Peyer's patch (tissue), 4 donors: ENCODE measurements around the gene TMEM9B. TPM values are rescaled to one million over a fixed set of nuclear protein-coding genes. Genes with fewer than 3 reads are reported as not detected.

Experiments
- DNase-seq, 3 donors: peaks; one replicate each; pipeline ENCODE4 v3.0.0-alpha.2; 2017 to 2019
- H3K27ac ChIP-seq, 4 donors: fragments of 200-600 bp; sonication (generic); one replicate each; pipeline ENCODE4 v1.5.1; 2016 to 2019
- H3K27me3 ChIP-seq, 2 donors: fragments of 200-600 bp; sonication (generic); one replicate each; pipeline ENCODE4 v1.5.1; 2019
- H3K36me3 ChIP-seq, 3 donors: fragments of 200-600 bp; sonication (generic); one replicate each; pipeline ENCODE4 v1.5.1; 2016 to 2019
- H3K4me1 ChIP-seq, 4 donors: fragments of 200-600 bp; sonication (generic); one replicate each; pipeline ENCODE4 v1.5.1; 2016 to 2019
- H3K4me3 ChIP-seq, 4 donors: fragments of 200-600 bp; sonication (generic); 1 replicate in 3 of 4; 2 replicates in 1 of 4; pipeline ENCODE4 v1.5.1; 2016 to 2019; ENCODE audit warnings: mild to moderate bottlenecking in 1 of 4
- H3K9me3 ChIP-seq, 4 donors: fragments of 200-600 bp; sonication (generic); one replicate each; pipeline ENCODE4 v1.5.1; 2016 to 2019; ENCODE audit warnings: mild to moderate bottlenecking in 1 of 4
- CTCF ChIP-seq, 6 experiments: fragments of 450-650 bp in 4 of 6; fragments of 200-600 bp in 2 of 6; sonication (generic) in 1 of 6; IDR thresholded peaks; one replicate each; pipeline ENCODE4 v1.5.1; 2017 to 2019; ENCODE audit warnings: antibody characterized with exemption in 6 of 6, mild to moderate bottlenecking in 3 of 6, moderate library complexity in 1 of 6
- POLR2A ChIP-seq, 2 donors: fragments of 450-650 bp; IDR thresholded peaks; one replicate each; pipeline ENCODE4 v1.5.1; 2017; ENCODE audit warnings: antibody characterized with exemption in 2 of 2, mild to moderate bottlenecking in 2 of 2, moderate library complexity in 2 of 2
- total RNA-seq, 4 donors: library from RNA; depleted of rRNA; stranded (reverse); fragments of >200 nt; gene quantifications; one replicate each; pipeline ENCODE4 v1.1.0, GENCODE V29; 2016

Gene TMEM9B
- total RNA-seq, 4 donors from 2014 or later: 23.1 to 84.2 (median 53.6) TPM

- H3K4me3 ChIP-seq: peak within 1 kb of the TSS; percentile 56 to 96 (median 78)
- peak; percentile 78 to 95 (median 94) for DNase-seq
- peaks cover 0 to 30% (median 0%) of the 10 kb centered on the region in 4 donors for H3K4me1 ChIP-seq
- H3K27me3 ChIP-seq: no peaks in the 10 kb centered on the region
- no peaks in the 10 kb centered on the region for H3K9me3 ChIP-seq
- H3K27ac ChIP-seq: peak within 1 kb of the TSS; percentile 76 to 94 (median 86)
- no peak for TF ChIP-seq CTCF (IDR thresholded peaks at IDR 0.05)
- TF ChIP-seq POLR2A (IDR thresholded peaks at IDR 0.05): peak in 1 of 2 donors; percentile 29
- peaks cover 0 to 3% (median 0%) of the 10 kb centered on the region in 3 donors for H3K36me3 ChIP-seq
Observed at GRCh38 chr11:8911029-8911823, 53.0 kb downstream of the TMEM9B start, which contains the start of gene AKIP1. Gene AKIP1, plus strand, starts transcription at chr11:8911189. Its CDS starts 261 bp downstream, at chr11:8911450.

- H3K4me3 ChIP-seq: peak overlapping the region; percentile 56 to 96 (median 78)
- no peaks in the 10 kb centered on the region for H3K36me3 ChIP-seq
- H3K27me3 ChIP-seq: no peaks in the 10 kb centered on the region
- DNase-seq: no peak
- H3K27ac ChIP-seq: peak overlapping the region; percentile 76 to 94 (median 86)
- H3K9me3 ChIP-seq: no peaks in the 10 kb centered on the region
- TF ChIP-seq POLR2A (IDR thresholded peaks at IDR 0.05): no peak
- TF ChIP-seq CTCF (IDR thresholded peaks at IDR 0.05): no peak
- H3K4me1 ChIP-seq: peaks cover 0 to 30% (median 0%) of the 10 kb centered on the region in 4 donors
Observed at GRCh38 chr11:8910649-8911026, 53.6 kb downstream of the TMEM9B start.

GRCh38 chr11:8908099-8908498 is 56.1 kb downstream of the TMEM9B start:
- Histone ChIP-seq H3K27ac (no peak overlapping the region), H3K9me3 (peaks cover 0 to 3% (median 0%) of the 10 kb centered on the region in 4 donors), H3K36me3 (no peaks in the 10 kb centered on the region), H3K4me1 (peaks cover 0 to 13% (median 0%) of the 10 kb centered on the region in 4 donors), H3K27me3 (no peaks in the 10 kb centered on the region), H3K4me3 (no peak overlapping the region)
- no peak for DNase-seq
- TF ChIP-seq POLR2A (IDR thresholded peaks at IDR 0.05) (no peak), CTCF (IDR thresholded peaks at IDR 0.05) (no peak)

GRCh38 chr11:8907116-8907515 is 57.1 kb downstream of the TMEM9B start:
- peaks cover 0 to 3% (median 0%) of the 10 kb centered on the region in 4 donors for H3K9me3 ChIP-seq
- no peaks in the 10 kb centered on the region for H3K36me3 ChIP-seq
- peaks cover 0 to 10% (median 0%) of the 10 kb centered on the region in 4 donors for H3K4me1 ChIP-seq
- H3K27ac ChIP-seq: no peak overlapping the region
- H3K27me3 ChIP-seq: no peaks in the 10 kb centered on the region
- no peak for DNase-seq
- no peak overlapping the region for H3K4me3 ChIP-seq
- TF ChIP-seq POLR2A (IDR thresholded peaks at IDR 0.05): no peak
- TF ChIP-seq CTCF (IDR thresholded peaks at IDR 0.05): no peak

GRCh38 chr11:8905528-8906165 is 58.6 kb downstream of the TMEM9B start:
- Histone ChIP-seq H3K36me3 (no peaks in the 10 kb centered on the region), H3K27ac (no peak overlapping the region), H3K27me3 (no peaks in the 10 kb centered on the region), H3K9me3 (peaks cover 0 to 3% (median 0%) of the 10 kb centered on the region in 4 donors), H3K4me1 (peaks cover 0 to 7% (median 0%) of the 10 kb centered on the region in 4 donors), H3K4me3 (no peak overlapping the region)
- DNase-seq: no peak
- TF ChIP-seq POLR2A (IDR thresholded peaks at IDR 0.05) (no peak), CTCF (IDR thresholded peaks at IDR 0.05) (no peak)
